Inferior parietal cortex (tissue), 1 donor: Measurements from ENCODE around the gene CISD1.
"Not testable (repeated sequence)": the region's sequence is repeated elsewhere in the genome, so short reads cannot be mapped to it uniquely, and the experiment has no call there.

ENCODE experiments used
- DNase-seq: peaks from one replicate; pipeline ENCODE4 v3.0.0-alpha.2; 2016; ENCODE audit errors: extremely low spot score

The CISD1 gene

GRCh38 chr10:58268946-58269781 lies at the start of gene CISD1:
CISD1 (plus strand) TSS chr10:58269162; CDS start chr10:58269274, 112 bp downstream.
- DNase-seq = peak; percentile 97

DNA sequence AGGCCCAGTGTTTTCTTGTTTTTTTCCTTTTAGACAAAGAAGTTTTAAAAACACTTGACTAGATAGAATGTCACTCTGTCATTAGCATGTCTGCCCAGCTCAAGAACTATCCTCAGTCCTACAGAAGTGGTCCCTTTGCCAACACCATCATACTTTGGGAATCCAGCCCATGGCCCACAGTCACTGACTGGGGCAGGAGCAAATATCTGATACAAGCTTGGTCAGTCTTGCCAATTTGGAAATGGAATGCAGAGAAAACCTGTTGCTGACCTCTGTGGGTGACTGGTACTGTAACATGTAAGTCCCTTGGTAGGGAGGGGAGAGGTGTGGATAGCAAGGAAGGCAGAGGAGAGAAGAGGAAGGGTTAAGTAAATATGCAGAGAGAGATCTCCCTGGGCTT lies 49.1 kb upstream of the CISD1 start:
- no peak for DNase-seq

- DNase-seq = no peak
Measured at GRCh38 chr10:58220769-58221451, 48.1 kb upstream of the CISD1 start.

GRCh38 chr10:58225654-58226053 lies 43.3 kb upstream of the CISD1 start:
- DNase-seq = no peak

- not testable (repeated sequence) for DNase-seq
Measured at GRCh38 chr10:58229856-58230255, 39.1 kb upstream of the CISD1 start.

DNA sequence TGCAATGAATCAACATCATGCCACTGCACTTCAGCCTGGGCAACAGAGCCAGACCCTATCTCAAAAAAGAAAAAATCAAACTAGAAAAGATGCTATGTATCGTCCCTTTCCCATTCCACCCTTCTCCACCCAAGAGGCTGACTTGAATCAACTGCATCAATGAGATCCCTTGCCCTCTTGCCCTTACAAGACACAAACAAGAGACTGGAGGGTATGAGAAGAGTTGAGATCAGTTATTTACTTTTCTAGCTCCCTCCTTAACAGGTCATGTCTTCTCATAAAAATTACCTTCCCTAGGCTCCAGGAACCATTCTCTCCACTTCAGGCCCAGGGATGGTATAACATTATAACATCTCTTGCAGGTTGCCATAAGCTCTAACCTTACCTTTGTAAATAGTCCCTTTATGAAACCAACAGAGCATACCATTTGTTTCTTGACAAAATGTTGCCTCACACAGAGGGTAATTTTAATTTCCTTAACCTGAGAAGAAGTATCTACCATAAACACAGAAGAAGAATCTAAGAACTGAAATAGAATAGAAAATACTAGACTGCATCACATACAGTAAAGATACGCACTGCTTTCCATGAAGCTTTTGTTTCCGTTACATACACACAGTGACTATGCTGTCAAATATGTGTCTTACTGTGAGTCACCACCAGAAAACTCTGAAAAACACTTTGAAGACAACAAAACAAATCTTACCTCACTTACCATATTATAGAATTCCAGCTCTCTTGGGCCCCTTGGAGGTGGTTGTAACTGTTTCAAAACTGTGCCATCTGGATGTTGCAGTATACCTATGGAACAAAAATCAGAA lies 31.7 kb upstream of the CISD1 start:
- DNase-seq = no peak

GRCh38 chr10:58239561-58240169 lies 29.3 kb upstream of the CISD1 start:
- no peak for DNase-seq

- no peak for DNase-seq
Measured at GRCh38 chr10:58240531-58240930, 28.4 kb upstream of the CISD1 start.

DNA sequence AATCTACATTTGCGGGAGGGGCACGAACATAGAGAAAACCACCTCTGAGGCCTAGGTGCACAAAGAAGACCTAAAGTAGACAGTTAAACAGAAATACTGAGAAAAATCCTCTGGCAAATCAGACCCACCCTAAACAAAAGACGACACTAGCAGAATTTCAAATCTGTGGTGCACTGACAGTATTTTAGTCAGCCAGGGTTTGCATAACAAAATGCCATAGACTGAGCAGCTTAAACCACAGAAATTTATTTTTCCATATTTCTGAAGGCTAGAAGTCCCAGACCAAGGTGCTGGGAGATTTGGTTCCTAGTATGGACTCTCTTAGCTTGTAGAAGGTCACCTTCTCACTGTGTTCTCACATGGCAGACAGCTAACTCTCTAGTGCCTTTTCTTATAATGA lies 27.6 kb upstream of the CISD1 start:
- no peak for DNase-seq

GRCh38 chr10:58243269-58243668 lies 25.7 kb upstream of the CISD1 start:
- DNase-seq = no peak

DNA sequence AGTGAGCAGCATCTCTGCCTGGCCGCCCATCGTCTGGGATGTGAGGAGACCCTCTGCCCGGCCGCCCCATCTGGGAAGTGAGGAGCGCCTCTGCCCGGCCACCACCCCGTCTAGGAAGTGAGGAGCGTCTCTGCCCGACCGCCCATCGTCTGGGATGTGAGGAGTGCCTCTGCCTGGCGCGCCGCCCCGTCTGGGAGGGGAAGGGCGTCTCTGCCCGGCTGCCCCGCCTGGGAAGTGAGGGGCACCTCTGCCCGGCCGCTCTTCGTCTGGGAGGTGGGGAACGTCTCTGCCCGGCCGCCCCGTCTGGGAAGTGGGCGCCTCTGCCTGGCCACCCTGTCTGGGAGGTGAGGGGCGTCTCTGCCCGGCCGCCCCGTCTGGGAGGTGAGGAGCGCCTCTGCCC lies 25.2 kb upstream of the CISD1 start:
- DNase-seq = not testable (repeated sequence)

DNA sequence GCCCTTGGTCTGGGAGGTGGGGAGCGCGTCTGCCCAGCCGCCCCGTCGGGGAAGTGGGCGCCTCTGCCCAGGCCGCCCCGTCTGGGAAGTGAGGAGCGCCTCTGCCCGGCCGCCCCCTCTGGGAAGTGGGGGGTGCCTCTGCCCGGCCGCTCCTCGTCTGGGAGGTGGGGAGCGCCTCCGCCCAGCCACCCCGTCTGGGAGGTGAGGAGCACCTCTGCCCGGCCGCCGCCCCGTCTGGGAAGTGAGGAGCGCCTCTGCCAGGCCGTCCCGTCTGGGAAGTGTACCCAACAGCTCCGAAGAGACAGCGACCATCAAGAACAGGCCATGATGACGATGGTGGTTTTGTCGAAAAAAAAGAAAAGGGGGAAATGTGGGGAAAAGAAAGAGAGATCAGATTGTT lies 24.7 kb upstream of the CISD1 start:
- not testable (repeated sequence) for DNase-seq

DNA sequence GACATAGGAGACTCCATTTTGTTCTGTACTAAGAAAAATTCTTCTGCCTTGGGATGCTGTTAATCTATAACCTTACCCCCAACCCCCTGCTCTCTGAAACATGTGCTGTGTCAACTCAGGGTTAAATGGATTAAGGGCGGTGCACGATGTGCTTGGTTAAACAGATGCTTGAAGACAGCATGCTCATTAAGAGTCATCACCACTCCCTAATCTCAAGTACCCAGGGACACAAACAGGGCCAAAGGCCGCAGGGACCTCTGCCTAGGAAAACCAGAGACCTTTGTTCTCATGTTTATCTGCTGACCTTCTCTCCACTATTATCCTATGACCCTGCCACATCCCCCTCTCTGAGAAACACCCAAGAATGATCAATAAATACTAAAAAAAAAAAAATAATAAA lies 24.3 kb upstream of the CISD1 start:
- DNase-seq = not testable (repeated sequence)

DNA sequence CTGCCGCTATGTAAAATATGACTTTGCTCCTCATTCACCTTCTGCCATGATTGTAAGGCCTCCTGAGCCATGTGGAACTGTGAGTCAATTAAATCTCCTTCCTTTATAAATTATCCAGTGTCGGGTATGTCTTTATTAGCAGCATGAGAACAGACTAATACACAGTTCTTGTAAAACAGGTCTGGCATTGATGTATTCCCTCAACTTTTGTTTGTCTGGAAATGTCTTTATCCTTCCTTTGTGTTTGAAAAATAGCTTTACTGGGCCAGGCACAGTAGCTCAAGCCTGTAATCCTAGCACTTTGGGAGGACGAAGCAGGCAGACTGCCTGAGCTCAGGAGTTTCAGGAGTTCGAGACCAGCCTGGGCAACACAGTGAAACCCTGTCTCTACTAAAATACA lies 15.8 kb upstream of the CISD1 start:
- DNase-seq = no peak

- no peak for DNase-seq
Measured at GRCh38 chr10:58254644-58255043, 14.3 kb upstream of the CISD1 start.

DNA sequence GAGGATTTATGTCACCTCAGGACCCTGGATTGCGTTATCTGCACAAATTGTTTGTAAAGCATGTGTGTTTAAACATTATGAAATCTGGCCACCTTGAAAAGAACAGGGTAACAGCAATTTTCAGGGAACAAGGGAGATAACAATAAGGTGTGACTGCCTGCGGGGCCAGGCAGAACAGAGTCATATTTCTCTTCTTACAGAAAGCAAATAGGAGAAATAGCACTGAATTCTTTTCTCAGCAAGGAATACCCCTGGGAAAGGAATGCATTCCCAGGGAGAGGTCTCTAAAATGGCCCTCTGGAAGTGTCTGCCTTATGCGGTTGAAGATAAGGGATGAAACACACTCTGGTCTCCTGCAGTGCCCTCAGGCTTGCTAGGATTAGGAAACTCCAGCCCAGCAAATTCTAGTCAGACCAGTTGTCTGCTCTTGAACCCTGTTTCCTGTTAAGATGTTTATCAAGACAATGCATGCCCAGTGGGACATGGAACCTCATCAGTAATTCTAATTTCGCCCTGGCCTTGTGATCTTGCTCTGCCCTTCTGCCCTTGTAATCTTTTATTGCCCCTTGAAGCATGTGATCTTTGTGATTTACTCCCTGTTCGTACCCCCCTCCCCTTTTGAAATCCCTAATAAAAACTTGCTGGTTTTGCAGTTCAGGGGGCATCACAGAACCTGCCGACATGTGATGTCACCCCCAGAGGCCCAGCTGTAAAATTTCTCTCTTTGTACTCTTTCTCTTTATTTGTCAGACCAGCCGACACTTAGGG lies 12.8 kb upstream of the CISD1 start:
- not testable (repeated sequence) for DNase-seq

GRCh38 chr10:58258977-58259692 lies 9.8 kb upstream of the CISD1 start:
- no peak for DNase-seq

DNA sequence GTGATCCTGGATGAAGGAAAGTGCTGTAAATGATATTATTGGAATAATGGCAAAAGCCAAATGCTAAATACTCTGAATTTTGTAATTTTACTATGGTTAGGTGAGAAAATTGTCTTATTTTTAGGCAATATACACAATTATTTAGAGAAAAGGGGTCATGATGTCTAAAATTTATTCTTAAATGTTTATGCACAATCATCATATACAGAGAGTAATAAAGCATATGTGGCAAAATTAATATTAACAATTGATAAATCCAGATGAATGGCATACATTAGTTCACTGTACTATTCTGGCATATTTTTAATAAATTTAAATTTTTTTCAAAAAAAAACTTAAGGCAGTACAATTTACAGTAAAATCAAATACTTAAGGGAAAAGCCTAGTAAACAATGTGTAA lies 8.6 kb upstream of the CISD1 start:
- no peak for DNase-seq

DNA sequence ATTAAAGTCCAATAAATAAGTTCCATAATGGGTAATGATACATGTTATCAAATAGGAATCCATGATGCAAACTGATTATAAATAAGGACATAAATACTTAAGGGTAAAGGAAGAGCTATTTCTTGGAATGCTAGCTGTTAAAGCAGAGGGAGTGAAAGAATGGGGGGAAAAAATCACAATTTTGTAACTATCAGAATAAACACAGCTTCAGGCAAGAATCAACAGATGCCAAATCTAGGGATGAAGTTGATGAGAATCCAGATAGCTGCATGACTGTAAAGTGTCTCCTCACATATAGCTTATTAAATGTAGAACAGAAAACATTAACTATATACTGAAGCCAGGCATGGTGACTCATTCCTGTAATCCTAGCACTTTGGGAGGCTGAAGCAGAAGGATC lies 6.2 kb upstream of the CISD1 start:
- no peak for DNase-seq

- DNase-seq = no peak
Measured at GRCh38 chr10:58264780-58265179, 4.2 kb upstream of the CISD1 start.
